Adipocyte (in vitro differentiated cells): Measurements from ENCODE around the gene LPA.
"Not testable (repeated sequence)": the region's sequence is repeated elsewhere in the genome, so short reads cannot be mapped to it uniquely, and the experiment has no call there.

Experiments used
- DNase-seq: peaks from one replicate; pipeline ENCODE4 v3.0.0-alpha.2; 2015; ENCODE audit warnings: low read depth
- H3K27me3 ChIP-seq: replicated peaks from 2 replicates; pipeline ENCODE4 v1.7.0; 2013; ENCODE audit warnings: mild to moderate bottlenecking, low read length, moderate library complexity; ENCODE audit not compliant: control insufficient read depth, insufficient read depth
- H3K36me3 ChIP-seq: 2 replicates; pipeline ENCODE4 v1.7.0; 2013; ENCODE audit warnings: low read length, mild to moderate bottlenecking, moderate library complexity; ENCODE audit not compliant: control insufficient read depth, insufficient read depth, severe bottlenecking
- H3K4me1 ChIP-seq: 2 replicates; pipeline ENCODE4 v1.7.0; 2013; ENCODE audit warnings: mild to moderate bottlenecking, low read length, moderate library complexity; ENCODE audit not compliant: control insufficient read depth, insufficient read depth
- H3K4me3 ChIP-seq: 2 replicates; pipeline ENCODE4 v1.7.0; 2013; ENCODE audit warnings: mild to moderate bottlenecking, low read length, moderate library complexity
- H3K9ac ChIP-seq: 2 replicates; pipeline ENCODE4 v1.7.0; 2013; ENCODE audit warnings: mild to moderate bottlenecking, low read length, moderate library complexity
- H3K9me3 ChIP-seq: 2 replicates; pipeline ENCODE4 v1.7.0; 2013; ENCODE audit warnings: mild to moderate bottlenecking, low read length, moderate library complexity; ENCODE audit not compliant: control insufficient read depth

LPA gene

DNA sequence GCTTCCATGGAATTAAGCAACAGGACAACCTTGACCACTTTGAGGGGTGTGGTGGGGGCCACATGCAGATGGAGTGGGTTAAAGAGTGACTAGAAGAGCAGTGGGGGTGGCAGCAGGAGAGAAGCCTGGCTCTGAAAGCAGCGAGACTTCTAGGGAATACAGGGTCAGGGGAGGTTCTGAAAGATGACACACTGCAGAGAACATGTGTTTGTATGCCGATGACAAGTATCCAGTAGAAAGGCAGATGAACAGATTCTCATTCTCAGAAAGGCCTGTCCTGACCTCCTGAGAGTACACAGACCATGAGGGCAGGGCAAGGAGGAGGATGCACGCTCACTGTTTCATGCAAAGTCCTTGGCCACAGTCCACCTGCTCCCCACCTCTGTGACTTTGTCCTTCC is 2.9 kb downstream of the LPA start:
- Histone ChIP-seq H3K9me3 (peaks cover 13% of the 10 kb centered on the region), H3K9ac (no peak overlapping the region), H3K4me1 (no peaks in the 10 kb centered on the region), H3K4me3 (no peak overlapping the region), H3K36me3 (no peaks in the 10 kb centered on the region), H3K27me3 (no peaks in the 10 kb centered on the region)
- no peak for DNase-seq

DNA sequence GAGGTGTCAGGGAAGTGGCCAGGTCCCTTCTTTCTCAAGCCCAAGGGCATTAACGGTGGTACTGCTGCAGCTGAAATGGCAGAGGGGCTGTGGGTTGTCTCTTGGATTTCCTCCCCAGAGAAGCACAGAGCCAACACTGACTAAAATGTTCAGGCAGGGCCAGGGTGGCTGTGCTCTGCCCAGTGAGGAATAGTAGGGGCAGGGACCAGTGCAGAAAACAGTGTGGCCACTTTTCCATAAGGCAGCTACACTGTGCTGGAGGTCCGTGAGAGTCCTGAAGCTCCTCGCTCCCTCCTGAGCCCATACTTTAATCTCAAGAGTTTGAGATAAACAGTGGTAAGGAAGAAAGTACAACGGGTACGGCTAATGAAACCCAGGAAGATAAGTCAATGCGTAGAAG is 4.5 kb downstream of the LPA start:
- H3K4me3 ChIP-seq: no peak overlapping the region

DNA sequence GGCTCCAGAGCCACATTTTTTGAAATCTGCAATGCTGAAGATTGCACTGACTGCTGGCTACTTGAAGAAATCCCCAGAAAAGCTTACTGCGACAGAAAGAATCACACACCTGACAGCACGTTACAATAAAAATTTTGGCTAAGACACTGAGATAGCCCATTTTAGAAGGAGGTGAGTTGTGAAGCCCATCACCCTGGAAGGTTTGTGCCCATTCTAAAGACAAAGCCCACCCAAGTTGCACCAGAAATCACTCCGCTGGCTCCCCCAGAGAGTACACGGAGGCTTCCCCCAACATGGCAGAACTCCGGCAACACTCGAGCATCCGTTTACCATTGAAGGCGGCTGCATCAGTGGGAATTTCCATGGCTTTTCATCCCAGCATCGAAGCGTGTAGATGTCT is 29.4 kb downstream of the LPA start:
- no peaks in the 10 kb centered on the region for H3K36me3 ChIP-seq
- H3K4me3 ChIP-seq: no peak overlapping the region
- DNase-seq: peak; percentile 1
- no peaks in the 10 kb centered on the region for H3K9me3 ChIP-seq
- no peaks in the 10 kb centered on the region for H3K4me1 ChIP-seq
- H3K27me3 ChIP-seq: no peaks in the 10 kb centered on the region
- H3K9ac ChIP-seq: no peak overlapping the region

More for the DNA sequence above, 4.5 kb downstream of the LPA start:
- no peak for DNase-seq
- Histone ChIP-seq H3K4me1 (no peaks in the 10 kb centered on the region), H3K9ac (no peak overlapping the region), H3K36me3 (no peaks in the 10 kb centered on the region), H3K9me3 (peaks cover 14% of the 10 kb centered on the region), H3K27me3 (no peaks in the 10 kb centered on the region)

DNA sequence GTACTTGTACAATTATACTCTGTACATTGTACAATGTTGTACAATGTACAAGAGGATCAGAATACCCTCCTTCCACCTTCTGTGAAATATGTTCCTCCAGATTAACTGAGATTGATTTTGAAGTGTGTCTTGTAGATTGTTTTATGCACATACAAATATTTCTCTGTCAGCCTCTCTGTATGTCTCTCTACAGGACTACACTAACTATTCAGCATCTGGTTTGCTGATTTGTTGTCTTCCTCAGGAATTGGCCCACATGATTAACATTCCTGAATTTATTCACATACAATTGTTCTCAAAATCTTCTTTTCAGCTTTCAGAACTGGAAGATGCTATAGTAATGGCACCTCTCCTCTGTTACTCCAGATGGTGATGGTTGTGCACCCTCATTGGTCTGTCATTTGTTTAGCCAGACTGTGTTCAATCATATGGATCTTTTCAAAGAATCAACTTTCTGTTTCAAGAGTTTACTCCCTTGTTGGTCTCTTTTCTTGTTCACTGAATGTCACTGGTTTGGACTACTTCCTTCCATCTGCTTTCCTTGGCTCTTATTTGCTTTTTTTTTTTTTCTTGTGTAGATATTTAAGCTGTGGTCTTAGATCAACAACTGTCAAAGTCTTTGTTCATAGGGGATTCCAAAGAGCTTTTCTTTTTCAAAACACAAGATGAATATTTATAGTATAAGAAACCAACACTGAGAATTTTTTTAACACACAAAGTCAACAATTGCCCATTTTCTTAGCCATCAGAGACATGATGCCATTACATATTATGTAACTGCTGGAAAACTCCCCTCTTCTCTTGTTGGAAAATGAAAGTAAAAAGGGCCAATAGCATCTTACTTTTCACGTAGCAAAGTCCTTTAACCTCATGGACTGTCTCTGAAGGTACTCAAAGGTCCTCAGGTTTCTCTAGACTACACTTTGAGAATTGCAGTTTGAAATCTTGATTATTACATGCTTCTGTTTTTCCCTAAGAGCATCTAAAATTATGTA is 67.9 kb downstream of the LPA start:
- no peak for DNase-seq
- Histone ChIP-seq H3K9ac (no peak overlapping the region), H3K36me3 (no peaks in the 10 kb centered on the region), H3K4me1 (no peaks in the 10 kb centered on the region), H3K4me3 (no peak overlapping the region), H3K9me3 (no peaks in the 10 kb centered on the region), H3K27me3 (no peaks in the 10 kb centered on the region)

DNA sequence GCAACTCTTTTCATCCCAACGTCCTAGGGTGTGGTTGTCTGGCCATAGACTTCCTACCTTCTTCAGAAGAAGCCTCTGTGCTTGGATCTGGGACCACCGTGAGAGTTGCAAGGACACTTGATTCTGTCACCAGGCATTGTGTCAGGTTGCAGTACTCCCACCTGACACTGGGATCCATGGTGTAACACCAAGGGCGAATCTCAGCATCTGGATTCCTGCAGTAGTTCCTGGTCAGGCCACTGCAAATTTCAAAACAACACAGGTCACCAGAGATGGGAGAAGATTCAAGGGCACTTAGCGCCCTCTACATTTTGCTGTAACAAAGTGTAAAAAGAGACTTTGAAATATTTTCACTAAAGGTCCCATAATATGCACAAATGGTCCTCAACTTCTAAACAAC is 68.8 kb downstream of the LPA start:
- H3K4me3 ChIP-seq, DNase-seq, H3K9ac ChIP-seq, H3K9me3 ChIP-seq, H3K4me1 ChIP-seq, H3K36me3 ChIP-seq, H3K27me3 ChIP-seq: not testable (repeated sequence)

DNA sequence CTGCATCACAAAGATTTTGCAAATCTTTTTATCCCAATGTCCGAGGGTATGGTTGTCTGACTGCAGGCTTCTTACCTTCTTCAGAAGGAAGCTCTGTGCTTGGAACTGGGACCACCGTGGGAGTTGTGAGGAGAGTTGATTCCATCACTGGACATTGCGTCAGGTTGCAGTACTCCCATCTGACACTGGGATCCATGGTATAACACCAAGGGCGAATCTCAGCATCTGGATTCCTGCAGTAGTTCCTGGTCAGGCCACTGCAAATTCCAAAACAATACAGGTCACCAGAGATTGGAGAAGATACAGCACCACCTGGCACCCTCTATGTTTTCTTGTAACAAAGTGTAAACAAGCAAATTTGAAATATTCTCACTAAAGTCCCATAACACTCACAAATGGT is 77.7 kb downstream of the LPA start:
- H3K27me3 ChIP-seq: no peaks in the 10 kb centered on the region
- no peak overlapping the region for H3K9ac ChIP-seq
- H3K4me3 ChIP-seq: no peak overlapping the region
- no peaks in the 10 kb centered on the region for H3K9me3 ChIP-seq
- H3K36me3 ChIP-seq: no peaks in the 10 kb centered on the region
- H3K4me1 ChIP-seq: no peaks in the 10 kb centered on the region
- no peak for DNase-seq

DNA sequence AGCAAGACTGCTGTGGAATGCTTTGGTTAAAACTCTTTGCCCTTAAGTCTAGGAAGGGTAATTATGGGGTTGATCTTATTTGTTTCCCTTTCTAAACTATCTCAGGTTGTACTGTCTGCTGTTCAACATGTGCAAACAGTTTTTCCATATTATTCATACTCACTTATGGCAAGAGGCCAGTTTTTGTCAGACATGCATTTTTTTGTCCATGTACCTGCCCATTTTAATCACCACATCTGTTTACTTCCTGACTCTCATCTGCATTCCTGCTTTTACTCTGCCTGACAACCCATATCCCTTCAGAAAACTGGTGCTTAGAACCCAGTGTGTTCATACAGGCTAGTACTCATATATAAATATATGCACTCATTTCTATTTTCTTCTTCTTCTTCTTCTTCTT is 80.3 kb downstream of the LPA start:
- Histone ChIP-seq H3K9me3 (no peaks in the 10 kb centered on the region), H3K36me3 (no peaks in the 10 kb centered on the region), H3K4me3 (no peak overlapping the region), H3K9ac (no peak overlapping the region), H3K4me1 (no peaks in the 10 kb centered on the region), H3K27me3 (no peaks in the 10 kb centered on the region)
- no peak for DNase-seq

DNA sequence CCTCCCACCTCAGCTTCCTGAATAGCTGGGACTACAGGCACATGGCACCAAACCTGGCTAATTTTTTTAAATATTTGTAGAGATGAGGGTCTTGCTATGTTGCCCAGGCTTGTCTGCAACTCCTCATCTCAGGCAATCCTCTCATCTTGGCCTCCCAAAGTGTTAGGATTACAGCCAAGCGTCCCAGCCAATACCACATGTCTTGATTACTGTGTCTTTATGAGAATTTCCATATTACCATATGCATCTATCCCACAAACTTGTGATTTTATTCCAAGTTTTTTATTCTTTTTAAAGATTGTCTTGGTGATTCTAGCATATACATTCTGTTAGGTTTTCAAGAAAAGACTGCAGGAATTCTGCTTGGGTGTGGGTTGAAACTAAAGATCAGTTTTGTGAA is 82.7 kb downstream of the LPA start:
- H3K4me3 ChIP-seq: no peak overlapping the region

DNA sequence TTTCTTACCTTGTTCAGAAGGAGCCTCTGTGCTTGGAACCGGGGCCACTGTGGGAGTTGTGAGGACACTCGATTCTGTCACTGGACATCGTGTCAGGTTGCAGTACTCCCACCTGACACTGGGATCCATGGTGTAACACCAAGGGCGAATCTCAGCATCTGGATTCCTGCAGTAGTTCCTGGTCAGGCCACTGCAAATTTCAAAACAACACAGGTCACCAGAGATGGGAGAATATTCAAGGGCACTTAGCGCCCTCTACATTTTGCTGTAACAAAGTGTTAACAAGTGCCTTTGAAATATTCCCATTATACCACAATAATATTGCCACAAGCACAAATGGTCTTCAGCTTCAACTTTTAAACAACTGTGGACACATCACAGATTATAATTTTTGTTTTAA is 85.6 kb downstream of the LPA start:
- H3K27me3 ChIP-seq, H3K4me3 ChIP-seq, H3K4me1 ChIP-seq, H3K9ac ChIP-seq, H3K36me3 ChIP-seq, DNase-seq: not testable (repeated sequence)
- peaks cover 17% of the 10 kb centered on the region for H3K9me3 ChIP-seq

More for the DNA sequence above, 82.7 kb downstream of the LPA start:
- DNase-seq: no peak
- H3K4me1 ChIP-seq: no peaks in the 10 kb centered on the region
- no peak overlapping the region for H3K9ac ChIP-seq
- no peaks in the 10 kb centered on the region for H3K27me3 ChIP-seq
- no peaks in the 10 kb centered on the region for H3K9me3 ChIP-seq
- no peaks in the 10 kb centered on the region for H3K36me3 ChIP-seq

DNA sequence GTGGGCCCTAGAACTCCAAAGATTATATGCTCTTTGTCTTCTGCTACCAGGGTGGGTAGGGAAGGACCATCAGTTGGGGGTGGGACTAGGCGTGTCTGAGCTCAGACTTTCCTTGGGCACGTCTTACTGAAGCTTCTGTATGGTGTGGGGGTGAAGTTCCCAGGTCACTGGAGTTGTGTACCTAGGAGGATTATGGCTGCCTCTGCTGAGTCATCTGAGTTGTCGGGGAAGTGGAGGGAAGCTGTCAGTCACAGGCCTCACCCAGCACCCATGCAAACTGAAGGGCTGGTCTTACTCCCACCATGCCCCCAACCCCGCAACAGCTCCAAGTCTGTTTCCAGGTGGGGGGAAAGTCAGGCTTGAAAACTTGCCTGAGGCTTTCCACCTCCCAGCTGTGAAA is 90.1 kb downstream of the LPA start:
- no peaks in the 10 kb centered on the region for H3K36me3 ChIP-seq
- no peaks in the 10 kb centered on the region for H3K4me1 ChIP-seq
- no peak overlapping the region for H3K4me3 ChIP-seq
- H3K27me3 ChIP-seq: no peaks in the 10 kb centered on the region
- H3K9ac ChIP-seq: no peak overlapping the region
- H3K9me3 ChIP-seq: peaks cover 17% of the 10 kb centered on the region
- DNase-seq: no peak

DNA sequence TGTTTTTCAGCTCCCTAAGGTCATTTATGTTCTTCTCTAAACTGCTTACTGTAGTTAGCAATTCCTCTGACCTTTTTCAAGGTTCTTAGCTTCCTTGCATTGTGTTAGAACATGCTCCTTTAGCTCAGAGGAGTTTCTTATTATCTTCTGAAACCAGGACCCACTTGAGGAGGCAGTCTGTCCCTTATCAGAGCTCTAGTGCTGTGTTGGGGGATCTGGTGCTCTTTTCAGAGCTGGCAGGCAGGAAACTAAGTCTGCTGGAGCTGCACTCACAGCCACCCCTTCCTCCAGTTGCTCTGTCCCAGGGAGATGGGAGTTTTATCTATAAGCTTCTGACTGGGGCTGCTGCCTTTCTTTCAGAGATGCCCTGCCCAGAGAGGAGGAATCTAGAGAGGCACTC is 92.9 kb downstream of the LPA start:
- not testable (repeated sequence) for H3K9ac ChIP-seq, H3K36me3 ChIP-seq, DNase-seq, H3K27me3 ChIP-seq, H3K4me3 ChIP-seq, H3K4me1 ChIP-seq
- peaks cover 17% of the 10 kb centered on the region for H3K9me3 ChIP-seq

DNA sequence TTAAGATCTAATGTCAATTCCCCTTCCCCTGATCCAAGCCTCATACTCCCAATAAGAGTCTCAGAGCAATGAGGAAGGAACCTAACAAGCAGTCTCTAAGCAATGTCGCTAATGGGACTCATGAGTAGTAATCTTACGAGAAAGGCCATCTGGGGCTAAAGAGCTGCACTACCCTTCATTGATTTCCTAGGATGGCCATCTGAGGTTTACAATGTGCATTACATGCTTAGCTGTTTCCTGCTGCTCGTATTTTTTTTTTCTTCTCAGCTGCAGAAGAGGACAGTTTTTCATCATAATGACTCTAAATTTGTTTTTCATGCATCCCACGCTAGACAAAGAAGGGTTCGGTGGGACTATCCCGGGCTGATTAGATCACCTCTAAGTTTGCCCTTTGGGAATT is 119.3 kb downstream of the LPA start:
- H3K4me3 ChIP-seq: no peak overlapping the region
- H3K9ac ChIP-seq: no peak overlapping the region
- no peaks in the 10 kb centered on the region for H3K9me3 ChIP-seq
- no peaks in the 10 kb centered on the region for H3K36me3 ChIP-seq
- peaks cover 7% of the 10 kb centered on the region for H3K27me3 ChIP-seq
- no peaks in the 10 kb centered on the region for H3K4me1 ChIP-seq
- no peak for DNase-seq
